Peyer's patch (tissue), 4 donors: ENCODE results near the gene P2RX5.

ENCODE experiments used
- CTCF ChIP-seq, 6 experiments: fragments of 450-650 bp in 4 of 6; fragments of 200-600 bp in 2 of 6; sonication (generic) in 1 of 6; IDR thresholded peaks; one replicate each; pipeline ENCODE4 v1.5.1; 2017 to 2019; ENCODE audit warnings: antibody characterized with exemption in 6 of 6, mild to moderate bottlenecking in 3 of 6, moderate library complexity in 1 of 6
- POLR2A ChIP-seq, 2 donors: fragments of 450-650 bp; IDR thresholded peaks; one replicate each; pipeline ENCODE4 v1.5.1; 2017; ENCODE audit warnings: antibody characterized with exemption in 2 of 2, mild to moderate bottlenecking in 2 of 2, moderate library complexity in 2 of 2

- TF ChIP-seq CTCF (IDR thresholded peaks at IDR 0.05) = no peak
- TF ChIP-seq POLR2A (IDR thresholded peaks at IDR 0.05) = no peak
Observed at GRCh38 chr17:3722716-3723115, 26.8 kb upstream of the P2RX5 start.
